HG03196 (cell line): ENCODE data around the gene ARL10.
A peak's percentile ranks its signal among the peaks of the same experiment; 100 is the strongest.

Experiments used
- ATAC-seq: cut with Tn5 transposase; IDR thresholded peaks from one replicate; pipeline ENCODE4 v1.9.1; 2021; ENCODE audit not compliant: unreplicated experiment

Gene ARL10

GRCh38 chr5:176361437-176362232 lies 3.7 kb upstream of the ARL10 start, which contains the start of gene KIAA1191:
Gene KIAA1191 (minus strand): TSS chr5:176361764. CDS start chr5:176359508, 2,256 bp downstream.
- peak; percentile 87 for ATAC-seq

GRCh38 chr5:176362233-176362490 lies 3.1 kb upstream of the ARL10 start:
- ATAC-seq: peak; percentile 8

- no peak for ATAC-seq
These were observed 429 bp upstream of the ARL10 start for GRCh38 chr5:176364765-176365350.

- ATAC-seq: no peak
These were observed 1.1 kb downstream of the ARL10 start for GRCh38 chr5:176366232-176366894.

- ATAC-seq: no peak
These were observed 3.4 kb downstream of the ARL10 start for GRCh38 chr5:176368726-176369125.

- no peak for ATAC-seq
These were observed 4.8 kb downstream of the ARL10 start for GRCh38 chr5:176369934-176370711.

GRCh38 chr5:176371621-176372539 lies 6.6 kb downstream of the ARL10 start:
- ATAC-seq: no peak

GRCh38 chr5:176373100-176373818 lies 8.0 kb downstream of the ARL10 start:
- ATAC-seq: no peak

- no peak for ATAC-seq
These were observed 14.6 kb downstream of the ARL10 start for GRCh38 chr5:176379881-176380280.

GRCh38 chr5:176381423-176381822 lies 16.1 kb downstream of the ARL10 start:
- no peak for ATAC-seq

GRCh38 chr5:176381979-176382378 lies 16.7 kb downstream of the ARL10 start:
- ATAC-seq: no peak

- no peak for ATAC-seq
These were observed 17.4 kb downstream of the ARL10 start for GRCh38 chr5:176382721-176383120.

GRCh38 chr5:176383248-176383905 lies 18.1 kb downstream of the ARL10 start:
- ATAC-seq: no peak

- no peak for ATAC-seq
These were observed 18.7 kb downstream of the ARL10 start for GRCh38 chr5:176383961-176384360.

- no peak for ATAC-seq
These were observed 19.2 kb downstream of the ARL10 start for GRCh38 chr5:176384366-176384930.

GRCh38 chr5:176384991-176385390 lies 19.7 kb downstream of the ARL10 start:
- no peak for ATAC-seq

GRCh38 chr5:176386491-176386890 lies 21.2 kb downstream of the ARL10 start:
- no peak for ATAC-seq

- ATAC-seq: no peak
These were observed 22.2 kb downstream of the ARL10 start for GRCh38 chr5:176387384-176387925.

- ATAC-seq: no peak
These were observed 22.7 kb downstream of the ARL10 start for GRCh38 chr5:176388003-176388443.
